CD4-positive, alpha-beta T cell (primary cell): ENCODE measurements around the gene SIM2. TPM values are rescaled to one million over a fixed set of nuclear protein-coding genes. Genes with fewer than 3 reads are reported as not detected.

Experiments used
- ATAC-seq: fragments of 200-7000 bp; cut with Tn5 transposase; one replicate; pipeline ENCODE4 v1.10.0; 2022; ENCODE audit warnings: mild to moderate bottlenecking; ENCODE audit not compliant: poor library complexity
- CTCF ChIA-PET: fragments of 350-600 bp; sonication (Branson Sonifier 250); formaldehyde crosslinking; loops from one replicate; lab custom pipeline; 2021; ENCODE audit warnings: antibody characterized with exemption, inconsistent platforms; lab: Charles Lee
- POLR2A ChIA-PET: fragments of 350-600 bp; sonication (Branson Sonifier 250); formaldehyde crosslinking; loops from one replicate; lab custom pipeline; 2021; ENCODE audit warnings: antibody characterized with exemption, inconsistent platforms; lab: Charles Lee
- DNase-seq, 14 experiments: peaks; one replicate each; pipeline ENCODE4 v3.0.0-alpha.2; 2013 to 2020; ENCODE audit warnings: mixed read lengths in 2 of 14
- H3K27ac ChIP-seq, 2 donors: one replicate each; pipeline versions ENCODE4 v1.5.1 to v1.7.0; 2013; ENCODE audit warnings: low read length in 2 of 2, low read depth in 1 of 2, mild to moderate bottlenecking in 1 of 2
- H3K27me3 ChIP-seq, 2 experiments: 1 replicate in 1 of 2; 2 replicates in 1 of 2; pipeline versions ENCODE4 v1.6.1 to v1.7.0; 2013; ENCODE audit warnings: low read length in 2 of 2, control low read depth in 1 of 2, mild to moderate bottlenecking in 1 of 2, moderate library complexity in 1 of 2; ENCODE audit not compliant: insufficient read depth in 2 of 2, control insufficient read depth in 1 of 2
- H3K36me3 ChIP-seq: one replicate; pipeline ENCODE4 v1.6.1; 2013; ENCODE audit warnings: low read length, control low read depth; ENCODE audit not compliant: insufficient read depth
- H3K4me1 ChIP-seq: one replicate; pipeline ENCODE4 v1.6.1; 2013; ENCODE audit warnings: low read length, control low read depth; ENCODE audit not compliant: insufficient read depth
- H3K4me3 ChIP-seq: one replicate; pipeline ENCODE4 v1.5.1; 2013; ENCODE audit warnings: mild to moderate bottlenecking, low read length, moderate library complexity
- H3K9me3 ChIP-seq, 2 experiments: 1 replicate in 1 of 2; 2 replicates in 1 of 2; pipeline versions ENCODE4 v1.6.1 to v1.7.0; 2013; ENCODE audit warnings: low read length in 2 of 2, mild to moderate bottlenecking in 2 of 2, control low read depth in 1 of 2, moderate library complexity in 1 of 2; ENCODE audit not compliant: control insufficient read depth in 1 of 2, insufficient read depth in 1 of 2
- H3K27ac Mint-ChIP-seq: one replicate; pipeline ENCODE4 v1.8.0; 2020; ENCODE audit warnings: mixed read lengths
- H3K27me3 Mint-ChIP-seq: one replicate; pipeline ENCODE4 v1.8.0; 2021; ENCODE audit warnings: mixed read lengths
- H3K36me3 Mint-ChIP-seq: one replicate; pipeline ENCODE4 v1.8.0; 2021; ENCODE audit warnings: low read depth, mixed read lengths
- H3K4me1 Mint-ChIP-seq: one replicate; pipeline ENCODE4 v1.8.0; 2021; ENCODE audit warnings: low read depth, mixed read lengths
- H3K4me3 Mint-ChIP-seq: one replicate; pipeline ENCODE4 v1.8.0; 2020; ENCODE audit warnings: mild to moderate bottlenecking, mixed read lengths
- H3K9me3 Mint-ChIP-seq: one replicate; pipeline ENCODE4 v1.8.0; 2020; ENCODE audit warnings: mixed read lengths
- intact Hi-C, 2 experiments: fragments of 100-400 bp; cut with DNase I in 1 of 2; cut with micrococcal nuclease in 1 of 2; formaldehyde crosslinking; loops; one replicate each; pipeline versions ENCODE4 v1.15.1 to v1.9.0; 2023 to 2025; cut with DNase I, micrococcal nuclease
- total RNA-seq, 174 experiments: library from RNA in 2 of 174; stranded (reverse) in 2 of 174; gene quantifications; one replicate each; pipeline ENCODE4 v1.2.3 and lab custom pipeline; 2021 to 2026
- TF ChIP-seq, protein P1 (sequence below): fragments of 200-600 bp; IDR thresholded peaks from one replicate; pipeline ENCODE4 v1.8.0; 2022; ENCODE audit warnings: antibody characterized with exemption, mild to moderate bottlenecking

Gene SIM2
- total RNA-seq, 2 experiments from 2014 or later, result not detected

DNA sequence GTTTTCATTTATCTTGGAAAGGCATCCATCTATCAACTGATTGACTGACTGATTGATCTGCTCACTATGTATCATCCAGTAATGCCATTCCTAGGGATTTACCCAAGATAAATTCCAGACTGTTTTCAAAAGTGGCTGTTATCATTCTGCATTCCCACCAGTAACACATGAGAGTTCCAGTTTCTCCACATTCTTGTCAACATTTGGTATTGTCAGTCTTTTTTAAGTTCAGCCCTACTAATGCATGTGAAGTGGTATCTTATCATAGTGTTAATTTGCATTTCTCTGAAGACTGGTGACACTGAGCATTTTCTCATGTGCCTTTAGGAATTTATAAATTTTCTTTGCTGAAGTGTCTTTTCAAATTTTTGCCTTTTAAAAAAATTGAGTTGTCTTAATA, 99.6 kb downstream of the SIM2 start:
- Mint-ChIP-seq H3K27ac (no peak overlapping the region), H3K27me3 (no peaks in the 10 kb centered on the region), H3K4me3 (no peak overlapping the region), H3K36me3 (peaks cover 75% of the 10 kb centered on the region), H3K4me1 (no peaks in the 10 kb centered on the region), H3K9me3 (peaks cover 13% of the 10 kb centered on the region)
- POLR2A ChIA-PET, result no interaction called here
- Histone ChIP-seq H3K4me1 (no peaks in the 10 kb centered on the region), H3K27me3 (no peaks in the 10 kb centered on the region), H3K36me3 (no peaks in the 10 kb centered on the region), H3K9me3 (peaks cover 18 to 22% of the 10 kb centered on the region in 2 experiments), H3K4me3 (no peak overlapping the region), H3K27ac (no peak overlapping the region)
- CTCF ChIA-PET, result no interaction called here
- intact Hi-C loops, result no loop called here
- DNase-seq, result no peak
- no peak for ATAC-seq
- TF ChIP-seq, protein P1, sequence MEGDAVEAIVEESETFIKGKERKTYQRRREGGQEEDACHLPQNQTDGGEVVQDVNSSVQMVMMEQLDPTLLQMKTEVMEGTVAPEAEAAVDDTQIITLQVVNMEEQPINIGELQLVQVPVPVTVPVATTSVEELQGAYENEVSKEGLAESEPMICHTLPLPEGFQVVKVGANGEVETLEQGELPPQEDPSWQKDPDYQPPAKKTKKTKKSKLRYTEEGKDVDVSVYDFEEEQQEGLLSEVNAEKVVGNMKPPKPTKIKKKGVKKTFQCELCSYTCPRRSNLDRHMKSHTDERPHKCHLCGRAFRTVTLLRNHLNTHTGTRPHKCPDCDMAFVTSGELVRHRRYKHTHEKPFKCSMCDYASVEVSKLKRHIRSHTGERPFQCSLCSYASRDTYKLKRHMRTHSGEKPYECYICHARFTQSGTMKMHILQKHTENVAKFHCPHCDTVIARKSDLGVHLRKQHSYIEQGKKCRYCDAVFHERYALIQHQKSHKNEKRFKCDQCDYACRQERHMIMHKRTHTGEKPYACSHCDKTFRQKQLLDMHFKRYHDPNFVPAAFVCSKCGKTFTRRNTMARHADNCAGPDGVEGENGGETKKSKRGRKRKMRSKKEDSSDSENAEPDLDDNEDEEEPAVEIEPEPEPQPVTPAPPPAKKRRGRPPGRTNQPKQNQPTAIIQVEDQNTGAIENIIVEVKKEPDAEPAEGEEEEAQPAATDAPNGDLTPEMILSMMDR, result no peak

Other genes with a start within 250 kb of the SIM2 start
- gene CLDN14, start 219.0 kb upstream of the SIM2 start, total RNA-seq, result not detected